ENCODE measurements around the gene ZBTB7A. TPM values are rescaled to one million over a fixed set of nuclear protein-coding genes. Genes with fewer than 3 reads are reported as not detected.
"Not testable (repeated sequence)": the region's sequence is repeated elsewhere in the genome, so short reads cannot be mapped to it uniquely, and the experiment has no call there.

ZBTB7A gene
- total RNA-seq, 1 donor from 2014 or later: 30.0 TPM

- H3K9me3 Mint-ChIP-seq (ENCODE audit: unreplicated experiment): no peaks in the 10 kb centered on the region
- peaks cover 18% of the 10 kb centered on the region for H3K4me1 Mint-ChIP-seq (ENCODE audit: unreplicated experiment)
- DNase-seq (ENCODE audit: extremely low spot score, unreplicated experiment): no peak
- no peak overlapping the region for H3K27ac Mint-ChIP-seq (ENCODE audit: unreplicated experiment)
- TF ChIP-seq CTCF (IDR thresholded peaks at IDR 0.05): no peak
- H3K4me3 Mint-ChIP-seq (ENCODE audit: unreplicated experiment): no peak overlapping the region
- H3K27me3 Mint-ChIP-seq (ENCODE audit: unreplicated experiment): no peaks in the 10 kb centered on the region
- H3K36me3 Mint-ChIP-seq (ENCODE audit: unreplicated experiment): peaks cover 5% of the 10 kb centered on the region
Observed at GRCh38 chr19:4013886-4014540, 52.7 kb downstream of the ZBTB7A start.

GRCh38 chr19:4012975-4013634, 53.6 kb downstream of the ZBTB7A start:
- Mint-ChIP-seq H3K4me1 (ENCODE audit: unreplicated experiment) (peaks cover 26% of the 10 kb centered on the region), H3K9me3 (ENCODE audit: unreplicated experiment) (no peaks in the 10 kb centered on the region), H3K4me3 (ENCODE audit: unreplicated experiment) (no peak overlapping the region), H3K36me3 (ENCODE audit: unreplicated experiment) (peaks cover 5% of the 10 kb centered on the region), H3K27ac (ENCODE audit: unreplicated experiment) (no peak overlapping the region), H3K27me3 (ENCODE audit: unreplicated experiment) (no peaks in the 10 kb centered on the region)
- no peak for TF ChIP-seq CTCF (IDR thresholded peaks at IDR 0.05)
- DNase-seq (ENCODE audit: extremely low spot score, unreplicated experiment): no peak

GRCh38 chr19:4012092-4012974, 54.4 kb downstream of the ZBTB7A start:
- H3K4me1 Mint-ChIP-seq (ENCODE audit: unreplicated experiment): peaks cover 26% of the 10 kb centered on the region
- no peak overlapping the region for H3K27ac Mint-ChIP-seq (ENCODE audit: unreplicated experiment)
- TF ChIP-seq CTCF (IDR thresholded peaks at IDR 0.05): no peak
- H3K4me3 Mint-ChIP-seq (ENCODE audit: unreplicated experiment): no peak overlapping the region
- no peak for DNase-seq (ENCODE audit: extremely low spot score, unreplicated experiment)
- H3K27me3 Mint-ChIP-seq (ENCODE audit: unreplicated experiment): no peaks in the 10 kb centered on the region
- H3K9me3 Mint-ChIP-seq (ENCODE audit: unreplicated experiment): no peaks in the 10 kb centered on the region
- H3K36me3 Mint-ChIP-seq (ENCODE audit: unreplicated experiment): peaks cover 5% of the 10 kb centered on the region

- not testable (repeated sequence) for DNase-seq (ENCODE audit: extremely low spot score, unreplicated experiment); H3K9me3 Mint-ChIP-seq (ENCODE audit: unreplicated experiment); H3K36me3 Mint-ChIP-seq (ENCODE audit: unreplicated experiment); H3K27me3 Mint-ChIP-seq (ENCODE audit: unreplicated experiment); H3K27ac Mint-ChIP-seq (ENCODE audit: unreplicated experiment); H3K4me3 Mint-ChIP-seq (ENCODE audit: unreplicated experiment)
- peaks cover 29% of the 10 kb centered on the region for H3K4me1 Mint-ChIP-seq (ENCODE audit: unreplicated experiment)
Observed at GRCh38 chr19:4011430-4011829, 55.3 kb downstream of the ZBTB7A start.

GRCh38 chr19:4010808-4011110, 55.9 kb downstream of the ZBTB7A start:
- peaks cover 30% of the 10 kb centered on the region for H3K4me1 Mint-ChIP-seq (ENCODE audit: unreplicated experiment)
- H3K4me3 Mint-ChIP-seq (ENCODE audit: unreplicated experiment): no peak overlapping the region
- no peaks in the 10 kb centered on the region for H3K27me3 Mint-ChIP-seq (ENCODE audit: unreplicated experiment)
- DNase-seq (ENCODE audit: extremely low spot score, unreplicated experiment): no peak
- TF ChIP-seq CTCF (IDR thresholded peaks at IDR 0.05): no peak
- no peak overlapping the region for H3K27ac Mint-ChIP-seq (ENCODE audit: unreplicated experiment)
- H3K9me3 Mint-ChIP-seq (ENCODE audit: unreplicated experiment): no peaks in the 10 kb centered on the region
- H3K36me3 Mint-ChIP-seq (ENCODE audit: unreplicated experiment): peaks cover 5% of the 10 kb centered on the region
